Lower leg skin (tissue), 4 donors: ENCODE data around the gene JPH2. TPM values are rescaled to one million over a fixed set of nuclear protein-coding genes. Genes with fewer than 3 reads are reported as not detected.

Source experiments
- DNase-seq, 2 donors: peaks; one replicate each; pipeline ENCODE4 v3.0.0-alpha.2; 2019; ENCODE audit warnings: low spot score in 2 of 2
- H3K4me3 ChIP-seq: fragments of 200-600 bp; sonication (generic); 2 replicates; pipeline ENCODE4 v1.5.1; 2017; ENCODE audit warnings: mild to moderate bottlenecking, low read depth; ENCODE audit not compliant: poor library complexity, severe bottlenecking
- CTCF ChIP-seq, 3 donors: fragments of 450-650 bp; IDR thresholded peaks; one replicate each; pipeline ENCODE4 v1.5.1; 2016; ENCODE audit warnings: antibody characterized with exemption in 3 of 3, mild to moderate bottlenecking in 3 of 3, moderate library complexity in 2 of 3
- POLR2A ChIP-seq, 2 donors: fragments of 450-650 bp; IDR thresholded peaks; one replicate each; pipeline ENCODE4 v1.6.1; 2016 to 2017; ENCODE audit warnings: antibody characterized with exemption in 2 of 2, mild to moderate bottlenecking in 1 of 2, moderate library complexity in 1 of 2
- WGBS, 2 donors: methylation state at CpG; one replicate each; pipeline ENCODE4 v1.1.5; 2018; 5-methylcytosine and 5-hydroxymethylcytosine counted together
- intact Hi-C: fragments of 100-400 bp; cut with DNase I; formaldehyde crosslinking; loops from one replicate; pipeline ENCODE4 v1.15.0; 2023; ENCODE audit warnings: low total_unique reads
- total RNA-seq, 4 donors: library from RNA; depleted of rRNA; stranded (reverse); fragments of >200 nt; gene quantifications; one replicate each; pipeline ENCODE4 v1.1.0, GENCODE V29; 2016

The JPH2 gene
- total RNA-seq, 4 donors from 2014 or later = 1.5 to 10.9 (median 5.6) TPM

DNA sequence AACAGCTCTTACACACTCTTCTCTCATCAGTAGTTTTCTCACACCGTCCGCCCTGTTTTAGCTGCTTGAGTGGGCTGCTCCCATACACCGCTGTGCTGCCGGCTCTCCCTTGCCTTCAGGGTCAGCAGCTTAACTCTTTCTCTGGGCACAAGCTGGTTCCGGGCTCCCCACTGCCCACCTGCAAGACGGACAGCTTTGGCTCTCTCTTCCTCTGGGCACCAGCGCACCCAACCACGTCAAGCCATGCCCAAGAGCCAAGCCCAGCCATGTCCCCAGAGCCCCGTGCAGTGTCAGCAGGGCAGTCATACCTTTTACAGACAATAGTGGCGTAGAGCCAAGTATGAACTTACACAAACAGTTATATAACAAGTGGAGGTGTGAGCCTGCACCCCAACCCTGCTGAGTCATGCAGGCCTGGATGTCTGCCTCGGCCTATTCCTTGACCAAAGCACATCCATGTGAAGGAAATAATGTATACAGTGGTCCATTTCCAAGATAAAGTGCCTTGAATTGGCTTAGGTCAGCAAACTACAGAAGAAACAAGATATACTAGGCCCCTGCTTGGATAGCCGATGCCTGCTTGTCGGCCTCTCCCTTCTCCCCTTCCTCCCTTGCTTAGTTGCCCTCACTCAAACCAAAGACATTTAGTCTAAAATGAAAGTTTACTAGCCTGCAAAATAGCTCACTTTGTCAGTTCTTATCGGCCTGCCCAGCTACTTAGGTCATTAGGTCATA lies 89.3 kb downstream of the JPH2 start:
- WGBS, 2 donors = 65 to 68% methylated on average over 14 of the region's 14 CpGs
- DNase-seq = peak in 1 of 2 donors; percentile 61
- no peak overlapping the region for H3K4me3 ChIP-seq
- intact Hi-C loops = no loop called here
- no peak for TF ChIP-seq CTCF (IDR thresholded peaks at IDR 0.05)
- no peak for TF ChIP-seq POLR2A (IDR thresholded peaks at IDR 0.05)

- TF ChIP-seq CTCF (IDR thresholded peaks at IDR 0.05) (no peak), POLR2A (IDR thresholded peaks at IDR 0.05) (no peak)
- WGBS, 2 donors = 81 to 85% methylated on average over 7 of the region's 7 CpGs
- DNase-seq = peak in 1 of 2 donors; percentile 63
- intact Hi-C loops = no loop called here
- no peak overlapping the region for H3K4me3 ChIP-seq
Observed at GRCh38 chr20:44095831-44096230, 91.2 kb downstream of the JPH2 start.

DNA sequence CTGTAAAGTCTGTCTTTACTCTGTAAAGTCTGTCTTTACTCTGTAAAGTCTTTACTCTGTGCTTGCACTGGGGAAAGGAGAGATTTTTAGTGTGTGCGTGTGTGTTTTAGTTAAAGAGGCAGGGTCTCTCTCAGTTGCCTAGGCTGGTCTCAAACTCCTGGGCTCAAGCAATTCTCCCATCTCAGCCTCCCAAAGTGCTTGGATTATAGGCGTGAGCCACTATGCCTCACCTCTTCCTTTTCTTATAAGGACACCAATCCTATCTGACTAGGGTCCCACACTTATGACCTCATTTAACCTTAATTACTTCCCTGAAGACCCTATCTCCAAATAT lies 93.8 kb downstream of the JPH2 start:
- WGBS, 2 donors = 81 to 89% methylated on average over 2 of the region's 2 CpGs
- intact Hi-C loops = no loop called here
- no peak for DNase-seq
- no peak overlapping the region for H3K4me3 ChIP-seq
- TF ChIP-seq POLR2A (IDR thresholded peaks at IDR 0.05) = no peak
- TF ChIP-seq CTCF (IDR thresholded peaks at IDR 0.05) = no peak

- DNase-seq = peak in 1 of 2 donors; percentile 67
- H3K4me3 ChIP-seq = no peak overlapping the region
- intact Hi-C loops = no loop called here
- 65 to 69% methylated on average over 9 of the region's 9 CpGs for WGBS, 2 donors
- TF ChIP-seq POLR2A (IDR thresholded peaks at IDR 0.05) = no peak
- TF ChIP-seq CTCF (IDR thresholded peaks at IDR 0.05) = no peak
Observed at GRCh38 chr20:44092551-44093248, 94.3 kb downstream of the JPH2 start.

- no peak overlapping the region for H3K4me3 ChIP-seq
- 65 to 73% methylated on average over 4 of the region's 4 CpGs for WGBS, 2 donors
- intact Hi-C loops = no loop called here
- peak in 1 of 2 donors; percentile 56 for DNase-seq
- TF ChIP-seq POLR2A (IDR thresholded peaks at IDR 0.05) (no peak), CTCF (IDR thresholded peaks at IDR 0.05) (no peak)
Observed at GRCh38 chr20:44091026-44091425, 96.0 kb downstream of the JPH2 start.
